GM12878 (cell line): Measurements from ENCODE around the gene BCL2L12. TPM values are rescaled to one million over a fixed set of nuclear protein-coding genes. Genes with fewer than 3 reads are reported as not detected.
A peak's percentile ranks its signal among the peaks of the same experiment; 100 is the strongest.

Experiments used
- ATAC-seq: fragments of 200-7000 bp; cut with Tn5 transposase; 3 replicates; pipeline ENCODE4 v1.9.1; 2020; ENCODE audit warnings: mild to moderate bottlenecking, moderate library complexity
- BruUV-seq: library from RNA; stranded (reverse); fragments of 400-500 nt; replicated peaks from 2 replicates; lab custom pipeline; 2021; lab: Mats Ljungman, UMichigan
- CTCF ChIA-PET: fragments of 300-600 bp; sonication (Branson Sonifier 250); formaldehyde crosslinking; extraction: SDS; loops from one replicate; lab custom pipeline; 2021; ENCODE audit warnings: inconsistent platforms; lab: Yijun Ruan, JAX
- POLR2A ChIA-PET: fragments of 350-600 bp; formaldehyde crosslinking; extraction: SDS; loops from one replicate; lab custom pipeline; 2021; ENCODE audit warnings: inconsistent platforms; lab: Charles Lee
- RAD21 ChIA-PET: fragments of 300-600 bp; sonication (Branson Sonifier 250); formaldehyde crosslinking; loops from one replicate; lab custom pipeline; 2023; ENCODE audit warnings: antibody characterized with exemption; ENCODE audit not compliant: unreplicated experiment; lab: Charles Lee
- SMC1A ChIA-PET: fragments of 300-600 bp; sonication (Branson Sonifier 250); formaldehyde crosslinking; loops from one replicate; lab custom pipeline; 2023; ENCODE audit not compliant: unreplicated experiment, uncharacterized antibody; lab: Charles Lee
- DNase-seq: peaks from one replicate; pipeline ENCODE4 v3.0.0-alpha.2; 2011; ENCODE audit warnings: low read depth, low spot score
- FAIRE-seq: peaks from 3 replicates; lab custom pipeline; 2011; peaks lifted over from hg19 to GRCh38; lab: Jason Lieb, UNC
- H2AFZ ChIP-seq: 2 replicates; pipeline ENCODE4 v1.6.0; 2011; ENCODE audit warnings: low read depth, low read length, control low read depth; ENCODE audit not compliant: control insufficient read depth
- H3K27ac ChIP-seq: 2 replicates; pipeline ENCODE4 v1.5.1; 2011; ENCODE audit warnings: control low read depth; ENCODE audit not compliant: control insufficient read depth, insufficient read depth
- H3K27me3 ChIP-seq, 2 experiments: replicated peaks in 1 of 2; 2 replicates each; pipeline versions ENCODE4 v1.6.0 to v1.6.1; 2011; ENCODE audit warnings: low read length in 1 of 2; ENCODE audit not compliant: control insufficient read depth in 2 of 2, insufficient read depth in 2 of 2
- H3K36me3 ChIP-seq, 2 experiments: 2 replicates each; pipeline ENCODE4 v1.5.1; 2011; ENCODE audit warnings: low read length in 1 of 2; ENCODE audit not compliant: control insufficient read depth in 2 of 2, insufficient read depth in 2 of 2
- H3K4me1 ChIP-seq: 2 replicates; pipeline ENCODE4 v1.6.1; 2011; ENCODE audit warnings: mild to moderate bottlenecking, low read length, moderate library complexity, mixed read lengths; ENCODE audit not compliant: control insufficient read depth, insufficient read depth
- H3K4me2 ChIP-seq: 2 replicates; pipeline ENCODE4 v1.6.0; 2011; ENCODE audit warnings: control low read depth; ENCODE audit not compliant: control insufficient read depth, insufficient read depth
- H3K4me3 ChIP-seq: fragments of 200-600 bp; sonication (generic); 2 replicates; pipeline ENCODE4 v1.5.1; 2016
- H3K79me2 ChIP-seq: 2 replicates; pipeline ENCODE4 v1.6.0; 2011; ENCODE audit warnings: low read length; ENCODE audit not compliant: control insufficient read depth, insufficient read depth
- H3K9ac ChIP-seq: 2 replicates; pipeline ENCODE4 v1.8.0; 2011; ENCODE audit warnings: low read length, control low read depth, mixed read lengths; ENCODE audit not compliant: control insufficient read depth, insufficient read depth
- H3K9me3 ChIP-seq: replicated peaks from 3 replicates; pipeline ENCODE4 v1.5.1; 2011; ENCODE audit warnings: mild to moderate bottlenecking, low read length; ENCODE audit not compliant: control insufficient read depth, insufficient read depth
- H4K20me1 ChIP-seq: 2 replicates; pipeline ENCODE4 v1.6.0; 2011; ENCODE audit not compliant: control insufficient read depth, insufficient read depth
- BCL11A ChIP-seq: IDR thresholded peaks from 2 replicates; pipeline ENCODE4 v1.6.1; 2011; ENCODE audit warnings: low read depth, low read length
- BCL3 ChIP-seq: IDR thresholded peaks from 2 replicates; pipeline ENCODE4 v1.6.1; 2011; ENCODE audit warnings: borderline replicate concordance, low read depth, mild to moderate bottlenecking, moderate library complexity, low read length; ENCODE audit not compliant: insufficient read depth, poor library complexity, severe bottlenecking
- E4F1 ChIP-seq: fragments of 450-650 bp; IDR thresholded peaks from 2 replicates; pipeline ENCODE4 v1.6.1; 2018; ENCODE audit warnings: borderline replicate concordance, mild to moderate bottlenecking; ENCODE audit not compliant: partially characterized antibody
- EED ChIP-seq: sonication (generic); IDR thresholded peaks from 2 replicates; pipeline ENCODE4 v1.6.1; 2016; ENCODE audit warnings: antibody characterized with exemption, low read depth
- MLLT1 ChIP-seq: fragments of 450-650 bp; IDR thresholded peaks from 2 replicates; pipeline ENCODE4 v1.6.1; 2016; ENCODE audit warnings: mild to moderate bottlenecking
- MTA3 ChIP-seq: IDR thresholded peaks from 2 replicates; pipeline ENCODE4 v1.6.1; 2012; ENCODE audit warnings: low read length, inconsistent platforms, borderline replicate concordance
- PML ChIP-seq: IDR thresholded peaks from 2 replicates; pipeline ENCODE4 v1.6.1; 2012; ENCODE audit warnings: low read length, inconsistent platforms
- POLR2A ChIP-seq: IDR thresholded peaks from 2 replicates; pipeline ENCODE4 v1.6.1; 2011; ENCODE audit warnings: low read depth, mild to moderate bottlenecking, low read length
- POLR2AphosphoS2 ChIP-seq: IDR thresholded peaks from 2 replicates; pipeline ENCODE4 v1.6.1; 2011; ENCODE audit warnings: low read depth, mild to moderate bottlenecking, low read length, improper control_type of control experiment, moderate library complexity
- RCOR1 ChIP-seq: conservative IDR thresholded peaks from 2 replicates; pipeline ENCODE4 v1.6.1; 2012; ENCODE audit warnings: low read depth, low read length, improper control_type of control experiment
- SRF ChIP-seq, 2 experiments: IDR thresholded peaks; 2 replicates each; pipeline ENCODE4 v1.6.1; 2011; ENCODE audit warnings: low read depth in 2 of 2, low read length in 2 of 2, mild to moderate bottlenecking in 1 of 2, moderate library complexity in 1 of 2
- WGBS: methylation state at CpG from one replicate; pipeline ENCODE4 v1.1.6; 2016; ENCODE audit warnings: low lambda C conversion rate; ENCODE audit not compliant: insufficient replicate concordance, insufficient coverage; ENCODE audit errors: missing lambda C conversion rate; 5-methylcytosine and 5-hydroxymethylcytosine counted together
- in situ Hi-C: fragments of 300-500 bp; cut with MboI; formaldehyde crosslinking; loops from 9 replicates; pipeline ENCODE4 v1.14.3; 2018; ENCODE audit warnings: mixed read lengths
- intact Hi-C: fragments of 100-400 bp; cut with micrococcal nuclease; formaldehyde crosslinking; loops from one replicate; pipeline ENCODE4 v1.14.2; 2022; ENCODE audit not compliant: unreplicated experiment
- polyA plus RNA-seq, 11 experiments: library from polyadenylated mRNA; depleted of rRNA in 4 of 11; unstranded in 6 of 11; stranded (reverse) in 5 of 11; fragments of >200 nt; fragmentation: Nextera tagmentation in 4 of 11; fragmentation: Illumina TruSeq in 1 of 11; extraction: Ambion mirVana in 4 of 11; extraction: Trizol in 1 of 11; gene quantifications; 1 replicate in 1 of 11; 2 replicates in 10 of 11; pipeline versions ENCODE4 v1.2.1 to v1.2.3, GENCODE V29; 2011 to 2016; ENCODE audit warnings: inconsistent platforms in 2 of 11, missing spikeins in 2 of 11, low read depth in 1 of 11
- total RNA-seq, 4 experiments: library from RNA; depleted of rRNA in 3 of 4; stranded (reverse); fragments of >200 nt in 3 of 4; fragmentation: Illumina TruSeq in 1 of 4; extraction: Trizol in 1 of 4; gene quantifications; 2 replicates each; pipeline versions ENCODE4 v1.2.1 to v1.2.3, GENCODE V29; 2013 to 2021

BCL2L12 gene
- total and polyA plus RNA-seq, 10 of the 15 experiments (the other 5 are each of a cell fraction or from before 2014, with no cell fraction given): 1.8 to 143 (median 50.4) TPM

- CTCF ChIA-PET: interaction anchor here (1.2 kb wide), 1 partner anchor 120 kb away, joined by 3 read pairs; no protein-coding TSS in a partner anchor
- peak; percentile 26 for TF ChIP-seq BCL3
- 0 out of 2 replicates have a peak, but pooled peaks have one; percentile 0 for TF ChIP-seq BCL11A
- no peak for TF ChIP-seq MLLT1
- 0 out of 2 replicates have a peak, but pooled peaks have one; percentile 47 for TF ChIP-seq MTA3
- TF ChIP-seq E4F1: no peak
- TF ChIP-seq EED: no peak
- TF ChIP-seq POLR2A: peak; percentile 45; the same call in 1 of the 2 replicates
- TF ChIP-seq PML: 0 out of 2 replicates have a peak, but pooled peaks have one; percentile 19
- TF ChIP-seq RCOR1: no peak
- 0 out of 2 replicates have a peak, but pooled peaks have one; percentile 2 for TF ChIP-seq POLR2AphosphoS2
- no peak for TF ChIP-seq SRF (IDR thresholded peaks at IDR 0.05; ENCODE audit: low read depth in 2 of 2, low read length in 2 of 2)
- in situ Hi-C loops: no loop called here
- H2AFZ ChIP-seq: no peak within 1 kb of the TSS
- H3K4me1 ChIP-seq: peaks cover 8% of the 10 kb centered on the region
- no peak within 1 kb of the TSS for H3K9ac ChIP-seq
- DNase-seq (no peak), FAIRE-seq (no peak), ATAC-seq (no peak; the same call in 2 of the 3 replicates)
- H3K27me3 ChIP-seq: no peaks in the 10 kb centered on the region; a peak in 1 of 4 replicates
- WGBS: 18% methylated on average over 33 of the region's 38 CpGs
- no peak within 1 kb of the TSS for H3K27ac ChIP-seq
- no peaks in the 10 kb centered on the region; the same call in 2 of the 3 replicates for H3K9me3 ChIP-seq
- H4K20me1 ChIP-seq: peaks cover 4% of the 10 kb centered on the region; the same call in 1 of the 2 replicates
- no peaks in the 10 kb centered on the region for H3K79me2 ChIP-seq
- SMC1A ChIA-PET: no interaction called here
- BruUV-seq: no TSS peak
- POLR2A ChIA-PET: no interaction called here
- H3K4me3 ChIP-seq: 0 out of 2 replicates have a peak within 1 kb of the TSS, but pooled peaks have one; percentile 16
- H3K4me2 ChIP-seq: no peak within 1 kb of the TSS
- RAD21 ChIA-PET: no interaction called here
- H3K36me3 ChIP-seq: peaks cover 4 to 22% of the 10 kb centered on the region in 2 experiments; a peak in 3 of 4 replicates
- intact Hi-C loops: no loop called here
These were observed 25.0 kb downstream of the BCL2L12 start, which contains the start of gene CPT1C for GRCh38 chr19:49690656-49691242. Gene CPT1C (plus strand): TSS chr19:49691116. CDS start chr19:49692253, 1,137 bp downstream.
